Lung (tissue), 12 donors: ENCODE measurements around the gene PCYOX1L. TPM values are rescaled to one million over a fixed set of nuclear protein-coding genes. Genes with fewer than 3 reads are reported as not detected.

Experiments
- ATAC-seq: fragments of 200-7000 bp; cut with Tn5 transposase; one replicate; pipeline ENCODE4 v1.9.1; 2020; ENCODE audit warnings: moderate number of reproducible peaks; ENCODE audit not compliant: insufficient read depth, low FRiP score
- DNase-seq, 3 donors: peaks; one replicate each; pipeline ENCODE4 v3.0.0-alpha.2; 2013 to 2017
- H3K27ac ChIP-seq, 2 donors: one replicate each; pipeline ENCODE4 v1.5.1; 2013; ENCODE audit warnings: mild to moderate bottlenecking in 2 of 2, moderate library complexity in 2 of 2, control low read depth in 1 of 2, inconsistent platforms in 1 of 2, low read depth in 1 of 2, low read length in 1 of 2
- H3K27me3 ChIP-seq, 3 donors: one replicate each; pipeline ENCODE4 v1.5.1; 2013; ENCODE audit warnings: low read length in 2 of 3; ENCODE audit not compliant: control insufficient read depth in 3 of 3, insufficient read depth in 3 of 3
- H3K36me3 ChIP-seq, 4 donors: one replicate each; pipeline ENCODE4 v1.5.1; 2013; ENCODE audit warnings: low read length in 4 of 4, mild to moderate bottlenecking in 1 of 4, moderate library complexity in 1 of 4; ENCODE audit not compliant: control insufficient read depth in 4 of 4, insufficient read depth in 4 of 4
- H3K4me1 ChIP-seq, 5 donors: one replicate each; pipeline ENCODE4 v1.5.1; 2013; ENCODE audit warnings: low read length in 5 of 5, mild to moderate bottlenecking in 2 of 5, moderate library complexity in 1 of 5; ENCODE audit not compliant: control insufficient read depth in 5 of 5, insufficient read depth in 5 of 5
- H3K4me3 ChIP-seq: one replicate; pipeline ENCODE4 v1.5.1; 2013; ENCODE audit warnings: mild to moderate bottlenecking, control low read depth, moderate library complexity
- H3K9ac ChIP-seq, 2 donors: one replicate each; pipeline ENCODE4 v1.5.1; 2013; ENCODE audit warnings: low read length in 2 of 2, control low read depth in 1 of 2; ENCODE audit not compliant: insufficient read depth in 1 of 2
- H3K9me3 ChIP-seq, 4 donors: one replicate each; pipeline ENCODE4 v1.5.1; 2013; ENCODE audit warnings: low read length in 3 of 4, mild to moderate bottlenecking in 1 of 4, moderate library complexity in 1 of 4; ENCODE audit not compliant: control insufficient read depth in 4 of 4, insufficient read depth in 3 of 4
- WGBS, 2 donors: extraction: QIAGEN DNeasy Blood & Tissue Kit; methylation state at CpG; one replicate each; pipeline ENCODE4 v1.1.7; 2013; 5-methylcytosine and 5-hydroxymethylcytosine counted together
- polyA plus RNA-seq, 2 donors: library from polyadenylated mRNA; stranded (reverse); fragments of 200-250 nt; gene quantifications; one replicate each; pipeline ENCODE4 v1.2.1, GENCODE V29; 2013
- total RNA-seq, 2 donors: library from RNA; depleted of rRNA in 1 of 2; stranded (reverse); fragments of >200 nt in 1 of 2; gene quantifications; one replicate each; pipeline ENCODE4 v1.2.1, GENCODE V29; 2014 to 2021
- TF ChIP-seq, protein P1 (sequence below): IDR thresholded peaks from 2 replicates; pipeline ENCODE4 v1.5.1; 2012; ENCODE audit warnings: mild to moderate bottlenecking; ENCODE audit errors: control extremely low read depth, extremely low read depth
- donor health status: control.
- donor health status: control.
- donor health status: Bipolar disorder and iron deficiency.
- donor health status: healthy.
- donor health status: DM: yes; HTN: yes; CAD: no.

The PCYOX1L gene
- total and polyA plus RNA-seq, 4 donors: 4.8 to 9.3 (median 7.3) TPM

GRCh38 chr5:149333711-149334443 is 24.0 kb upstream of the PCYOX1L start:
- ATAC-seq: no peak
- peaks cover 0 to 6% (median 0%) of the 10 kb centered on the region in 5 donors for H3K4me1 ChIP-seq
- peak in 2 of 3 donors; percentile 23 to 53 for DNase-seq
- 79 to 85% methylated on average over 2 of the region's 2 CpGs for WGBS, 2 donors
- no peaks in the 10 kb centered on the region for H3K27me3 ChIP-seq
- no peak overlapping the region for H3K9ac ChIP-seq
- TF ChIP-seq, protein P1, sequence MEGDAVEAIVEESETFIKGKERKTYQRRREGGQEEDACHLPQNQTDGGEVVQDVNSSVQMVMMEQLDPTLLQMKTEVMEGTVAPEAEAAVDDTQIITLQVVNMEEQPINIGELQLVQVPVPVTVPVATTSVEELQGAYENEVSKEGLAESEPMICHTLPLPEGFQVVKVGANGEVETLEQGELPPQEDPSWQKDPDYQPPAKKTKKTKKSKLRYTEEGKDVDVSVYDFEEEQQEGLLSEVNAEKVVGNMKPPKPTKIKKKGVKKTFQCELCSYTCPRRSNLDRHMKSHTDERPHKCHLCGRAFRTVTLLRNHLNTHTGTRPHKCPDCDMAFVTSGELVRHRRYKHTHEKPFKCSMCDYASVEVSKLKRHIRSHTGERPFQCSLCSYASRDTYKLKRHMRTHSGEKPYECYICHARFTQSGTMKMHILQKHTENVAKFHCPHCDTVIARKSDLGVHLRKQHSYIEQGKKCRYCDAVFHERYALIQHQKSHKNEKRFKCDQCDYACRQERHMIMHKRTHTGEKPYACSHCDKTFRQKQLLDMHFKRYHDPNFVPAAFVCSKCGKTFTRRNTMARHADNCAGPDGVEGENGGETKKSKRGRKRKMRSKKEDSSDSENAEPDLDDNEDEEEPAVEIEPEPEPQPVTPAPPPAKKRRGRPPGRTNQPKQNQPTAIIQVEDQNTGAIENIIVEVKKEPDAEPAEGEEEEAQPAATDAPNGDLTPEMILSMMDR: no peak
- H3K4me3 ChIP-seq: no peak overlapping the region
- H3K27ac ChIP-seq: peak overlapping the region in 1 of 2 donors; percentile 47
- peaks cover 0 to 2% (median 0%) of the 10 kb centered on the region in 4 donors for H3K9me3 ChIP-seq
- peaks cover 0 to 32% (median 3%) of the 10 kb centered on the region in 4 donors for H3K36me3 ChIP-seq

DNA sequence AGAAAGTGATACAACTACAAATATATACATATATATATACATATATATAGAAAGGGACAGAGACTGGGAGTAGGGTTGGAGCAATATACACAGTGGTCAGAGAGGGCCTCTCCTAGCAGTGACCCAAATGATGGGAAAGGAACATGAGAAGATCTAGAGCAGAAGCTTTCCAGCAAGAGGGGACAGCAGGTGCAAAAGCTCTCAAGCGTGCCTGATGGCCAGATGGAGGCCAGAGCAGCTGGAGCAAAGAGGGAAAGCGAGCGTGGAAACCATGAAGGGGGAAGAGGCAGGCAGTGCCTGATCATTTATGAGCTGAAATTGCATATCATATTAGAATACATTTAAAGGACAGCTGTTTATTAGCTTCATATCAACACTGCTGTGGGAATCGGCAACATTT is 20.1 kb upstream of the PCYOX1L start:
- H3K9ac ChIP-seq: no peak overlapping the region
- H3K9me3 ChIP-seq: no peaks in the 10 kb centered on the region
- H3K36me3 ChIP-seq: peaks cover 0 to 40% (median 5%) of the 10 kb centered on the region in 4 donors
- TF ChIP-seq, protein P1: no peak
- H3K27me3 ChIP-seq: no peaks in the 10 kb centered on the region
- no peak overlapping the region for H3K4me3 ChIP-seq
- ATAC-seq (no peak), DNase-seq (no peak)
- no peak overlapping the region for H3K27ac ChIP-seq
- H3K4me1 ChIP-seq: peaks cover 0 to 6% (median 0%) of the 10 kb centered on the region in 5 donors
- WGBS, 2 donors: 93 to 96% methylated on average over 4 of the region's 4 CpGs

GRCh38 chr5:149338364-149338763 is 19.5 kb upstream of the PCYOX1L start:
- no peaks in the 10 kb centered on the region for H3K27me3 ChIP-seq
- H3K4me1 ChIP-seq: peaks cover 0 to 6% (median 0%) of the 10 kb centered on the region in 5 donors
- no peak overlapping the region for H3K9ac ChIP-seq
- no peak overlapping the region for H3K4me3 ChIP-seq
- DNase-seq (no peak), ATAC-seq (no peak)
- no peaks in the 10 kb centered on the region for H3K9me3 ChIP-seq
- no peak overlapping the region for H3K27ac ChIP-seq
- peaks cover 0 to 40% (median 4%) of the 10 kb centered on the region in 4 donors for H3K36me3 ChIP-seq
- TF ChIP-seq, protein P1: no peak
- 81 to 91% methylated on average over 1 of the region's 1 CpG for WGBS, 2 donors
